GM19324 (cell line): ENCODE data around the gene RTP5.
"Not testable (repeated sequence)": the region's sequence is repeated elsewhere in the genome, so short reads cannot be mapped to it uniquely, and the experiment has no call there.

Experiments used
- ATAC-seq: cut with Tn5 transposase; IDR thresholded peaks from one replicate; pipeline ENCODE4 v1.9.1; 2021; ENCODE audit warnings: mild to moderate bottlenecking, moderate library complexity; ENCODE audit not compliant: unreplicated experiment, low FRiP score

The RTP5 gene

GRCh38 chr2:241900251-241901017 lies 30.9 kb downstream of the RTP5 start:
- no peak for ATAC-seq

GRCh38 chr2:241901018-241901380 lies 31.5 kb downstream of the RTP5 start:
- ATAC-seq = no peak

- no peak for ATAC-seq
Observed at GRCh38 chr2:241901500-241902351, 32.2 kb downstream of the RTP5 start.

- no peak for ATAC-seq
Observed at GRCh38 chr2:241902357-241902991, 32.9 kb downstream of the RTP5 start.

- ATAC-seq = no peak
Observed at GRCh38 chr2:241903121-241904010, 33.8 kb downstream of the RTP5 start.

- ATAC-seq = no peak
Observed at GRCh38 chr2:241904011-241904718, 34.6 kb downstream of the RTP5 start.

GRCh38 chr2:241904791-241905710 lies 35.5 kb downstream of the RTP5 start:
- no peak for ATAC-seq

- ATAC-seq = no peak
Observed at GRCh38 chr2:241905716-241906377, 36.3 kb downstream of the RTP5 start.

GRCh38 chr2:241906378-241906770 lies 36.8 kb downstream of the RTP5 start:
- not testable (repeated sequence) for ATAC-seq

GRCh38 chr2:241906826-241907570 lies 37.5 kb downstream of the RTP5 start:
- no peak for ATAC-seq

GRCh38 chr2:241907831-241908230 lies 38.3 kb downstream of the RTP5 start:
- ATAC-seq = not testable (repeated sequence)

- ATAC-seq = no peak
Observed at GRCh38 chr2:241908686-241909420, 39.3 kb downstream of the RTP5 start.

- ATAC-seq = no peak
Observed at GRCh38 chr2:241909769-241910168, 40.2 kb downstream of the RTP5 start.

- no peak for ATAC-seq
Observed at GRCh38 chr2:241910604-241911520, 41.3 kb downstream of the RTP5 start.

GRCh38 chr2:241911551-241911950 lies 42.0 kb downstream of the RTP5 start:
- no peak for ATAC-seq
